Fibroblast of mammary gland (primary cell): Measurements from ENCODE around the gene SLC2A4RG.

Source experiments
- DNase-seq: peaks from one replicate; pipeline ENCODE4 v3.0.0-alpha.2; 2010; ENCODE audit warnings: low read depth
- H3K4me3 ChIP-seq: 2 replicates; pipeline ENCODE4 v1.5.1; 2011; ENCODE audit warnings: low read depth, mild to moderate bottlenecking, low read length, moderate library complexity; ENCODE audit not compliant: control insufficient read depth
- TF ChIP-seq, protein P1 (sequence below): conservative IDR thresholded peaks from 2 replicates; pipeline ENCODE4 v1.5.1; 2011; ENCODE audit warnings: low read depth, low read length, inconsistent platforms; ENCODE audit not compliant: control insufficient read depth, insufficient read depth

The SLC2A4RG gene

DNA sequence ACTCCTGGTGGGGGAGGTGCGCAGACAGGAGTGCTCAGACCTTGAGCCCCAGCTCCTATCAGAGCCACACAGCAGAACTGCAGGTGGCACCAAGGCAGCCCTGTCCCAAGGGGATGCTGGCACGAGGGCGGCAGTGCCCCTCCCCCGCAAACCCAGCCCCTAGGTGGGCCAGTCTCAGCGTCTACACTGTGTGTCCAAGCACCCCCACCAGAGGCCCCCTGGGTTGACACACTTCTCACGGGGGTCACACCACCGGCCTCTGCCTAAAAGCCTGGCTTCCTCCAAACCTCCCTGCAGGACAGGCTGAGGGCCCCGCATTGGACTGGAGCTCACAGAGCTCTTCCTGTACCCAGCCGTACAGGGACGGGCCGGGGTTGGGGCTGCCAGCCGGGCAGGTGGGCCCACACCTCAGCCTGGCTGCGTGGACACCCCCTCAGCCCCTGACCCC lies 8.1 kb downstream of the SLC2A4RG start:
- DNase-seq, result no peak
- TF ChIP-seq, protein P1, sequence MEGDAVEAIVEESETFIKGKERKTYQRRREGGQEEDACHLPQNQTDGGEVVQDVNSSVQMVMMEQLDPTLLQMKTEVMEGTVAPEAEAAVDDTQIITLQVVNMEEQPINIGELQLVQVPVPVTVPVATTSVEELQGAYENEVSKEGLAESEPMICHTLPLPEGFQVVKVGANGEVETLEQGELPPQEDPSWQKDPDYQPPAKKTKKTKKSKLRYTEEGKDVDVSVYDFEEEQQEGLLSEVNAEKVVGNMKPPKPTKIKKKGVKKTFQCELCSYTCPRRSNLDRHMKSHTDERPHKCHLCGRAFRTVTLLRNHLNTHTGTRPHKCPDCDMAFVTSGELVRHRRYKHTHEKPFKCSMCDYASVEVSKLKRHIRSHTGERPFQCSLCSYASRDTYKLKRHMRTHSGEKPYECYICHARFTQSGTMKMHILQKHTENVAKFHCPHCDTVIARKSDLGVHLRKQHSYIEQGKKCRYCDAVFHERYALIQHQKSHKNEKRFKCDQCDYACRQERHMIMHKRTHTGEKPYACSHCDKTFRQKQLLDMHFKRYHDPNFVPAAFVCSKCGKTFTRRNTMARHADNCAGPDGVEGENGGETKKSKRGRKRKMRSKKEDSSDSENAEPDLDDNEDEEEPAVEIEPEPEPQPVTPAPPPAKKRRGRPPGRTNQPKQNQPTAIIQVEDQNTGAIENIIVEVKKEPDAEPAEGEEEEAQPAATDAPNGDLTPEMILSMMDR, result no peak
- no peak overlapping the region for H3K4me3 ChIP-seq

DNA sequence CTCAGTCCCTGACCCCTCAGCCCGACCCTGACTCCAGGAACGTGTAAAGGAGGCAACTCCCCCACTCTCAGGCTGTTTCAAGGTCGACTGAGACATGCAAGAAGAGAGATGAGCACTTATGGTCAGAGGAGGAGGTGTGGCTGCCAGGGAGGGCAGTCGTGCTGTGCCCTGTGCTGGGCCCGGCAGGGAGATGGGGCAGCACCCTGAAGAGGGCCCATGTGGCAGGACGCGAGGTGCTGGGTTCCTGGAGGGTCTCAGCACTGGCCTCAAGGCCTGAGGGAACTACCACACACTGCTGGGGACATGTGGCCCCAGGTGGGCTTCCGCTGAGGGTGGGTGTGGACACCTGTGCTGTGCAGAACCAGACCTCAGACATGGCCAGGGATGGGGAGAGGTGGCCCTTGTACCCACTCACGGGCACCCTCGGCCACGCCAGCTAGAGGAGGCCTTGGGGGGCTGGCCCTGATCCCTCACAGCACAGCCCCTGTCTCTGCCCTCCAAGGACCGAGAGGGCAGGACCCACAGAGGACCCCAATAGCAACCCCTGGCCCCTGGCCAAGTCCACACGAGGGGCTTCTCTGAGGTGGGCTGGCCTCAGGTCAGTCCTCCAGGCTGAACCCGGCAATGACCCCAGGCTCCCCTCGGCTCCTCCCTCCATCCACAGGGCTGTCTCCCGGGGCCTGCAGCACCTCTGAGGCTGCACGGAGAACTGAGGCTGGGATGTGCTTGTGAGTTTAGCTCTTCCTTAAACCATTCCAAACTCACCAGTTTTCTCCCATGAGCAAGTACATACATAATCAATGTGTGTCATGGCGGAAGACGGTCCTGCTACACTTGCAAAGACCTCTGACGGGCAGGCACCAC lies 8.7 kb downstream of the SLC2A4RG start:
- TF ChIP-seq, protein P1, result no peak
- no peak for DNase-seq
- H3K4me3 ChIP-seq, result no peak overlapping the region

DNA sequence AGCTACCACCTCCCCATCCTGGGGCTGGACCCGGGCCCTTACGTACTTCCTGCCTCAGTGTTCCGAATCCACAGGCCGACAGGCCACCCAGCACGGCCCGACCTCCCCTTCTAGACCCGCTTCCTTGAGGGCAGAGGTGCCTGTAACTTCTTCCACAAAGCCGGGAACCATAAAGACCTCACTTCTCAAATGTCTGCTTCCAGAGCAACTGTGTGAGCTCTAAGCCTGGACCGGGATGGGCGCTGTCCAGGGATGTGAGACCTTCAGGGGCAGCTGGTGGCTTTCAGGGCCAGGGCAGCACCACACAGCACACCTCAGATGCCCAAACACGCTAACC lies 9.3 kb downstream of the SLC2A4RG start:
- no peak for DNase-seq
- no peak overlapping the region for H3K4me3 ChIP-seq

GRCh38 chr20:63749597-63750508 lies 10.3 kb downstream of the SLC2A4RG start:
- TF ChIP-seq, protein P1, result no peak
- H3K4me3 ChIP-seq, result no peak overlapping the region
- no peak for DNase-seq

More for the DNA sequence above, 9.3 kb downstream of the SLC2A4RG start:
- TF ChIP-seq, protein P1, result no peak

DNA sequence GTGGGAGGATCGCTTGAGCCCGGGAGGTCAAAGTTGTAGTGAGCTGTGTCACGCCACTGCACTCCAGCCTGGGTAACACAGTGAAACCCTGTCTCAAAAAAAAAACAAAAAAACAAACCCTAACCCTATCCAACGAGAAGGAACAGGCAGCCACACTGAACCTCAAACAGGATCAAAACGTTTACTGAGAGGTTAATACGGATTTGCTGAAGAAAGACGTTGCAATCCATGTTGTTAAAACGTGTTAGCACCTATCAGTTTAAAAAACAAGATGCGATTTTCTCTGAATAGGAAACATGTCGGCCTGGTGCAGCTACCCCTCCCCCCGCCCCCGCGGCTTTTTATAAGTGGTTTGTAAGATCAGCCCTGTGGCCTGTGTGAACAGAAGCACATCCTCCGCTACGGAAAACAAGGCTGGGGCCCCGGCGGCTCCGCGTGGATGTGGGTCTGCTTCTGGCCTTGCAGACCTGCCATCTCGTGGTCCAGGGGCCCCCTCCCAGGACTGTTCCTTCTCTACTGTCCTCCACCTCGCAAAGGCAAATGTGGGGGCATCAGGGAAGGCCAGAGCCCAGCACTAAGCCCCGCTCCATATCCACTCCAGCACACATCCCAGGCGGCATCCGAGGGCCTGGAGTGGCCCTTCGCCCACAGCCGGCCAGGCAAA lies 11.4 kb downstream of the SLC2A4RG start:
- no peak for DNase-seq
- H3K4me3 ChIP-seq, result no peak overlapping the region
- TF ChIP-seq, protein P1, result no peak
